Body of pancreas (tissue), 4 donors: ENCODE results near the gene OR52D1. TPM values are rescaled to one million over a fixed set of nuclear protein-coding genes. Genes with fewer than 3 reads are reported as not detected.

Experiments used
- ATAC-seq: fragments of 150-250 bp; one replicate; pipeline ENCODE4 v1.9.1; 2016
- DNase-seq, 4 donors: peaks; one replicate each; pipeline ENCODE4 v3.0.0-alpha.2; 2019
- H3K27ac ChIP-seq, 4 donors: fragments of 200-600 bp; sonication (generic); 1 replicate in 3 of 4; 2 replicates in 1 of 4; pipeline versions ENCODE4 v1.5.1 to v1.6.1; 2016 to 2019; ENCODE audit warnings: mild to moderate bottlenecking in 1 of 4, mixed read lengths in 1 of 4, moderate library complexity in 1 of 4
- H3K27me3 ChIP-seq, 2 donors: fragments of 200-600 bp; sonication (generic); one replicate each; pipeline ENCODE4 v1.6.0; 2016; ENCODE audit warnings: mild to moderate bottlenecking in 1 of 2
- H3K36me3 ChIP-seq, 2 donors: fragments of 200-600 bp; sonication (generic); replicated peaks in 1 of 2; 2 replicates each; pipeline ENCODE4 v1.5.1; 2016; ENCODE audit warnings: low read depth in 2 of 2; ENCODE audit not compliant: insufficient read depth in 1 of 2
- H3K4me1 ChIP-seq: fragments of 200-600 bp; sonication (generic); one replicate; pipeline ENCODE4 v1.6.0; 2016
- H3K4me3 ChIP-seq, 2 donors: fragments of 200-600 bp; sonication (generic); 1 replicate in 1 of 2; 2 replicates in 1 of 2; pipeline ENCODE4 v1.5.1; 2016 to 2019
- H3K9me3 ChIP-seq, 3 donors: fragments of 200-600 bp; sonication (generic); 1 replicate in 2 of 3; 2 replicates in 1 of 3; pipeline ENCODE4 v1.5.1; 2016
- CTCF ChIP-seq, 7 experiments: fragments of 450-650 bp in 4 of 7; fragments of 200-600 bp in 3 of 7; sonication (generic) in 3 of 7; IDR thresholded peaks; one replicate each; pipeline ENCODE4 v1.5.1; 2016 to 2019; ENCODE audit warnings: antibody characterized with exemption in 7 of 7
- POLR2A ChIP-seq, 3 donors: fragments of 450-650 bp; IDR thresholded peaks; one replicate each; pipeline ENCODE4 v1.6.1; 2016; ENCODE audit warnings: antibody characterized with exemption in 3 of 3, mild to moderate bottlenecking in 2 of 3
- WGBS, 2 donors: methylation state at CpG; one replicate each; pipeline ENCODE4 v1.1.5; 2017; 5-methylcytosine and 5-hydroxymethylcytosine counted together
- intact Hi-C: fragments of 100-400 bp; cut with DNase I; formaldehyde crosslinking; loops from one replicate; pipeline ENCODE4 v1.15.1; 2023
- total RNA-seq, 2 donors: library from RNA; depleted of rRNA; stranded (reverse); fragments of >200 nt; gene quantifications; one replicate each; pipeline ENCODE4 v1.1.0, GENCODE V29; 2016

OR52D1 gene
- total RNA-seq, 2 donors from 2014 or later = not detected

DNA sequence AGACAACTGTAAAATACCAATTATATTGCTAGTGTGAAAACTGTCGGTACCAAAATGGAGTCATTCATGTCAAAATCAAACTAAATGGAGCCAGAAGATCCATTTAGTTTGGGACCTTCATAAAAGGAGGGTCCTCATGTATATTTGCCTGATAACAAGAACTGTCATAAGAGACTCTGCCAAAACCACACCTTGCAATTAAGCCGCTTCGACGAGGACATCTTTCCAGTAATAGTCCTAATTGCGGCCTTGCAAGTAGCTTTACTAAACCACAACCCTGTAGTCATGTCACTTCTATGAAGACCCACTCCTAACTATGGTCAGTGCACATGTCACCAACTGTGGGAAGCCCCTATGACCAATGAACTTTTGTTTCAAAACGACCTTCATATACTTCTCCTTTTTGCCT, 11.9 kb downstream of the OR52D1 start:
- Histone ChIP-seq H3K27ac (no peak overlapping the region), H3K36me3 (no peaks in the 10 kb centered on the region), H3K9me3 (no peaks in the 10 kb centered on the region), H3K27me3 (no peaks in the 10 kb centered on the region), H3K4me1 (no peaks in the 10 kb centered on the region), H3K4me3 (no peak overlapping the region)
- TF ChIP-seq POLR2A (IDR thresholded peaks at IDR 0.05) = no peak
- TF ChIP-seq CTCF (IDR thresholded peaks at IDR 0.05) = no peak
- 76 to 85% methylated on average over 6 of the region's 6 CpGs for WGBS, 2 donors
- ATAC-seq (no peak), DNase-seq (no peak)
- intact Hi-C loops = no loop called here

DNA sequence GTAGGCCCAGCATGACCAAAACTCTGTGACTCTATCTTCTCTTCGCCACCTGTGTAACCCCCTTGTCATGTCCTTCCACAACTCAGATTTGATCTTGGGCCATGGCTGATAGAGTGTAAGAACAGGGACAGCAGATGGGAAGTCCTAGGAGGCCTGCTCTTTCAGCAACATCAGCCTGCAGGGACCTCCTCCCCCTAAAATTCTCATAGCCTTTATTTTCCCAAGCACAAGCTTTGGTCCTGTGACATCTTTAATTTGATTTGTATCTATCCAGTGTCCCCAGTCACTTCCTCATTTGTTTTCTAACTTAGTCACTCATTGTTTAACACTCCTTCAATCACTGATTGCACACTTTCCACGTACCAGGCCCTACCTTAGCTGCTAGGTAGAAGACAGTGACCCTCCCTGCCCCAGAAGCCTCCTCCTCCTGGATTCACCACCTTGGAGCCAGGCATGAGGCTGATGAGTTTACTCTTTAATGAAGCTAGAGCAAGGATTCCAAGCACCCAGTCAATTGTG, 16.0 kb downstream of the OR52D1 start:
- no peak for DNase-seq

GRCh38 chr11:5505363-5506048, 17.0 kb downstream of the OR52D1 start:
- Histone ChIP-seq H3K36me3 (no peaks in the 10 kb centered on the region), H3K4me3 (no peak overlapping the region), H3K4me1 (no peaks in the 10 kb centered on the region), H3K27me3 (no peaks in the 10 kb centered on the region), H3K27ac (no peak overlapping the region), H3K9me3 (no peaks in the 10 kb centered on the region)
- intact Hi-C loops = no loop called here
- WGBS, 2 donors = 78 to 81% methylated on average over 9 of the region's 9 CpGs
- no peak for ATAC-seq
- TF ChIP-seq POLR2A (IDR thresholded peaks at IDR 0.05) = no peak
- TF ChIP-seq CTCF (IDR thresholded peaks at IDR 0.05) = no peak
- DNase-seq = no peak

More for the DNA sequence above, 16.0 kb downstream of the OR52D1 start:
- Histone ChIP-seq H3K36me3 (no peaks in the 10 kb centered on the region), H3K27ac (no peak overlapping the region), H3K4me3 (no peak overlapping the region), H3K27me3 (no peaks in the 10 kb centered on the region), H3K9me3 (no peaks in the 10 kb centered on the region), H3K4me1 (no peaks in the 10 kb centered on the region)
- WGBS, 2 donors = 65 to 76% methylated on average over 2 of the region's 2 CpGs
- intact Hi-C loops = no loop called here
- no peak for TF ChIP-seq CTCF (IDR thresholded peaks at IDR 0.05)
- no peak for TF ChIP-seq POLR2A (IDR thresholded peaks at IDR 0.05)
- ATAC-seq = no peak

GRCh38 chr11:5507177-5507932, 18.9 kb downstream of the OR52D1 start:
- no peak for ATAC-seq
- H3K27me3 ChIP-seq = no peaks in the 10 kb centered on the region
- WGBS, 2 donors = 62 to 78% methylated on average over 9 of the region's 9 CpGs

More at GRCh38 chr11:5507177-5507932, 18.9 kb downstream of the OR52D1 start:
- no peak overlapping the region for H3K4me3 ChIP-seq
- no peaks in the 10 kb centered on the region for H3K9me3 ChIP-seq
- intact Hi-C loops = no loop called here
- H3K36me3 ChIP-seq = no peaks in the 10 kb centered on the region
- DNase-seq = no peak
- TF ChIP-seq CTCF (IDR thresholded peaks at IDR 0.05) (no peak), POLR2A (IDR thresholded peaks at IDR 0.05) (no peak)
- H3K27ac ChIP-seq = no peak overlapping the region
- no peaks in the 10 kb centered on the region for H3K4me1 ChIP-seq
